GM19397 (cell line): Measurements from ENCODE around the gene BAG3.

ENCODE experiments used
- ATAC-seq: cut with Tn5 transposase; IDR thresholded peaks from one replicate; pipeline ENCODE4 v1.9.1; 2021; ENCODE audit warnings: mild to moderate bottlenecking, moderate library complexity; ENCODE audit not compliant: unreplicated experiment

Gene BAG3

DNA sequence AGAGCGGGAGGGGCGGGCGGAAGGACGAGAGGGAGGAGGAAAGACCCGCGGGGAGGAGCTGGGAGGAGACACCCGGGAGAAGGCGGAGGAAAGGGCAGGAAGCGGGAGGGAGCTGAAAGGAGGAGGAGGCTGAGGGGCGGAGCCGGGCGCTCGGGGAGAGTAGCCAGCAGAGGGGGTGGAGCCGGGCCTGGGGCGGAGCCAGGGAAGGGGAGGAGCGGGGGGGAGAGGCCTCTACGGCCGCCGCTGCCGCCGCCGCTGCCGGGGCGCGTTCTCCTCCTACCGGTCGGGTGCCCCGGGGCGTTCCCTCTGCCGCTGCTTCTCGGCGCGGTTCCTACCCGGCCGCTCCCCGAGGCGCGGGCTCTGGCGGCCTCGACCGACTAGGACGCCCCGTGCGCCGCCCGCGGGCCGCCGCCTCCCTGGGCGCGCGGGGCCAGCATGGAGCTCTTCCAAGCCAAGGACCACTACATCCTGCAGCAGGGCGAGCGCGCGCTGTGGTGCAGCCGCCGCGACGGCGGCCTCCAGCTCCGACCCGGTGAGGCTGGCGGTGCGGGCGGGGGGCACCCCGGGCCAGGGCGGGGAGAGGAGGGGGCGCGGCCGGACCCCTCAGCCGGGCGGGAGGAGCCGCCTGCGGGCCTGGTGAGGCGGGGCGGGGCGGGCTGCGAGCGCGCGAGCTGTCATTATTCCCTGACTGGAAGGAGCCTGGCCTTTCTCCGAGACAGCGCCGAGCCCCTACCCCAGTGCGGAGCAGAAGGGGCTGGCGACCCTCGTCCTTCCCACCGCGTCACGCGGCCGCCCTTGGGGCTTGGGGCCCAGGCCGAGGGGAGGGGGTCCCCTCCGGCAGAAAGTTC is 74.9 kb downstream of the BAG3 start, which contains the start of gene INPP5F:
Gene INPP5F, plus strand, starts transcription at position 223 of the 848 bp plus-strand sequence. Its CDS starts 213 bp downstream, at position 436.
- ATAC-seq, result peak; percentile 81

DNA sequence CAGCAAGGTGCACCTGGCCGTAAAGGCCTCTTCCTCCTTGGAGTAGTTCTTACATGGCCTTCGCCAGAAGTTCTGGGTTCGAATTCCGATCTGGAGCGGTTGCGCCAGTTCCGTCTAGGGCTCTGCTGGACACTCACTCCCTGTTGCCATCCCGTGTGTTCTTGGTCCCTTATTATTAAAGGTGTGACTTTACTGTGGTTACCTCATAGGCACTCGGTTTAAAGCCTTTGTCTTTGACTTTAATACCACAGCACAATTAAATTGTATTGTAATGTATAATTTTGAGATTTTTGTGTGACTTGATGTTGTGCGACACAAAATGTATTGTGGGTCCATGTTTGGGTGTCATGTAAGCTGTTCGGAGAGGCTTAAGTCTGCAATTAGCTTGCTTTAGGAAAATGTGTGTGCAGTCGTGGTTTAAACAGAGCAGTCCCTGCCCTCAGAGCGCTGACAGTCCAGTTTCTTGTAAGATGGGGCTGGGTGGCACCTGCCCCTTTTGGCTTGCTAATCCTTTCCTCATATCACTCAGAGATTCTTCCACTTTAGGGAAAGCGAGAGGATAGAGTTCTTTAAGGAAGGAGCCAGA is 75.6 kb downstream of the BAG3 start:
- no peak for ATAC-seq
